GM21367 (cell line): ENCODE results near the gene TGM4.

Source experiments
- ATAC-seq: cut with Tn5 transposase; IDR thresholded peaks from one replicate; pipeline ENCODE4 v1.9.1; 2021; ENCODE audit not compliant: unreplicated experiment

The TGM4 gene

GRCh38 chr3:44877333-44877732 lies 2.9 kb downstream of the TGM4 start:
- no peak for ATAC-seq

- no peak for ATAC-seq
These were observed 5.9 kb downstream of the TGM4 start for GRCh38 chr3:44880284-44880683.

GRCh38 chr3:44883213-44883955 lies 9.0 kb downstream of the TGM4 start:
- ATAC-seq, result no peak

GRCh38 chr3:44883999-44884431 lies 9.6 kb downstream of the TGM4 start:
- ATAC-seq, result no peak

- ATAC-seq, result no peak
These were observed 11.2 kb downstream of the TGM4 start for GRCh38 chr3:44885618-44886017.

- ATAC-seq, result no peak
These were observed 12.2 kb downstream of the TGM4 start for GRCh38 chr3:44886561-44886960.

GRCh38 chr3:44887101-44887500 lies 12.7 kb downstream of the TGM4 start:
- ATAC-seq, result no peak

GRCh38 chr3:44890258-44890657 lies 15.8 kb downstream of the TGM4 start:
- ATAC-seq, result no peak

GRCh38 chr3:44890852-44891251 lies 16.4 kb downstream of the TGM4 start:
- no peak for ATAC-seq

GRCh38 chr3:44892689-44893088 lies 18.3 kb downstream of the TGM4 start:
- ATAC-seq, result no peak

GRCh38 chr3:44893097-44893496 lies 18.7 kb downstream of the TGM4 start:
- no peak for ATAC-seq

- ATAC-seq, result no peak
These were observed 20.1 kb downstream of the TGM4 start for GRCh38 chr3:44894485-44894884.

GRCh38 chr3:44896440-44896839 lies 22.0 kb downstream of the TGM4 start:
- ATAC-seq, result no peak

GRCh38 chr3:44899683-44900367 lies 25.4 kb downstream of the TGM4 start:
- ATAC-seq, result no peak

GRCh38 chr3:44902628-44903027 lies 28.2 kb downstream of the TGM4 start:
- ATAC-seq, result no peak

- no peak for ATAC-seq
These were observed 28.9 kb downstream of the TGM4 start for GRCh38 chr3:44903314-44903713.

- ATAC-seq, result no peak
These were observed 29.3 kb downstream of the TGM4 start for GRCh38 chr3:44903751-44904150.

GRCh38 chr3:44905446-44906157 lies 31.2 kb downstream of the TGM4 start:
- ATAC-seq, result no peak

GRCh38 chr3:44906997-44907396 lies 32.6 kb downstream of the TGM4 start:
- ATAC-seq, result no peak

GRCh38 chr3:44907612-44908011 lies 33.2 kb downstream of the TGM4 start:
- ATAC-seq, result no peak

- no peak for ATAC-seq
These were observed 34.7 kb downstream of the TGM4 start for GRCh38 chr3:44909063-44909462.

GRCh38 chr3:44910693-44911092 lies 36.3 kb downstream of the TGM4 start:
- ATAC-seq, result no peak
